ENCODE data around the gene PREB. TPM values are rescaled to one million over a fixed set of nuclear protein-coding genes. Genes with fewer than 3 reads are reported as not detected.

Gene PREB
- total RNA-seq, 1 experiment from 2014 or later, result 65.7 TPM

- no peaks in the 10 kb centered on the region for H4K20me1 ChIP-seq (ENCODE audit: insufficient read depth, low read depth, low read length)
- no peaks in the 10 kb centered on the region for H3K9me2 ChIP-seq (replicated peaks; ENCODE audit: insufficient read depth, low read length)
- no peaks in the 10 kb centered on the region for H3K79me2 ChIP-seq (ENCODE audit: low read length)
- no peaks in the 10 kb centered on the region for H3K36me3 ChIP-seq (ENCODE audit: insufficient read depth, low read length)
- H3K27me3 ChIP-seq (ENCODE audit: low read length), result no peaks in the 10 kb centered on the region
- H3K27ac ChIP-seq (ENCODE audit: low read length), result no peak overlapping the region
- no peak overlapping the region for H2AFZ ChIP-seq (ENCODE audit: low read length)
- no peaks in the 10 kb centered on the region for H3K4me1 ChIP-seq (ENCODE audit: low read length)
- H3K9me3 ChIP-seq (ENCODE audit: low read length), result no peaks in the 10 kb centered on the region
- H3K4me3 ChIP-seq (ENCODE audit: low read length), result no peak overlapping the region
- H3K4me2 ChIP-seq (ENCODE audit: low read depth, low read length, poor library complexity, severe bottlenecking), result no peak overlapping the region
- no peak for DNase-seq
- H3K9ac ChIP-seq (ENCODE audit: low read length), result no peak overlapping the region
Observed at GRCh38 chr2:27105981-27106380, 28.5 kb downstream of the PREB start.

- Histone ChIP-seq H3K9me3 (ENCODE audit: low read length) (no peaks in the 10 kb centered on the region), H3K4me3 (ENCODE audit: low read length) (no peak overlapping the region), H3K9me2 (replicated peaks; ENCODE audit: insufficient read depth, low read length) (no peaks in the 10 kb centered on the region), H3K27ac (ENCODE audit: low read length) (no peak overlapping the region), H2AFZ (ENCODE audit: low read length) (no peak overlapping the region), H3K27me3 (ENCODE audit: low read length) (no peaks in the 10 kb centered on the region), H3K4me2 (ENCODE audit: low read depth, low read length, poor library complexity, severe bottlenecking) (no peak overlapping the region), H3K36me3 (ENCODE audit: insufficient read depth, low read length) (no peaks in the 10 kb centered on the region), H3K4me1 (ENCODE audit: low read length) (no peaks in the 10 kb centered on the region), H4K20me1 (ENCODE audit: insufficient read depth, low read depth, low read length) (no peaks in the 10 kb centered on the region), H3K79me2 (ENCODE audit: low read length) (no peaks in the 10 kb centered on the region), H3K9ac (ENCODE audit: low read length) (no peak overlapping the region)
- DNase-seq, result no peak
Observed at GRCh38 chr2:27102329-27102728, 32.1 kb downstream of the PREB start.

- no peaks in the 10 kb centered on the region for H3K27me3 ChIP-seq (ENCODE audit: low read length)
- H3K9me2 ChIP-seq (replicated peaks; ENCODE audit: insufficient read depth, low read length), result no peaks in the 10 kb centered on the region
- peaks cover 8% of the 10 kb centered on the region for H3K4me1 ChIP-seq (ENCODE audit: low read length)
- H3K79me2 ChIP-seq (ENCODE audit: low read length), result no peaks in the 10 kb centered on the region
- no peak overlapping the region for H2AFZ ChIP-seq (ENCODE audit: low read length)
- H3K9me3 ChIP-seq (ENCODE audit: low read length), result no peaks in the 10 kb centered on the region
- H3K4me2 ChIP-seq (ENCODE audit: low read depth, low read length, poor library complexity, severe bottlenecking), result no peak overlapping the region
- H3K27ac ChIP-seq (ENCODE audit: low read length), result no peak overlapping the region
- H4K20me1 ChIP-seq (ENCODE audit: insufficient read depth, low read depth, low read length), result no peaks in the 10 kb centered on the region
- no peaks in the 10 kb centered on the region for H3K36me3 ChIP-seq (ENCODE audit: insufficient read depth, low read length)
- no peak overlapping the region for H3K9ac ChIP-seq (ENCODE audit: low read length)
- H3K4me3 ChIP-seq (ENCODE audit: low read length), result no peak overlapping the region
- DNase-seq, result no peak
Observed at GRCh38 chr2:27100036-27100435, 34.4 kb downstream of the PREB start.

GRCh38 chr2:27099334-27099955 is 35.0 kb downstream of the PREB start:
- Histone ChIP-seq H3K27ac (ENCODE audit: low read length) (no peak overlapping the region), H3K9me3 (ENCODE audit: low read length) (no peaks in the 10 kb centered on the region), H3K4me1 (ENCODE audit: low read length) (peaks cover 8% of the 10 kb centered on the region), H4K20me1 (ENCODE audit: insufficient read depth, low read depth, low read length) (no peaks in the 10 kb centered on the region), H3K4me3 (ENCODE audit: low read length) (no peak overlapping the region), H3K4me2 (ENCODE audit: low read depth, low read length, poor library complexity, severe bottlenecking) (no peak overlapping the region), H3K9ac (ENCODE audit: low read length) (no peak overlapping the region), H2AFZ (ENCODE audit: low read length) (no peak overlapping the region), H3K9me2 (replicated peaks; ENCODE audit: insufficient read depth, low read length) (no peaks in the 10 kb centered on the region), H3K27me3 (ENCODE audit: low read length) (no peaks in the 10 kb centered on the region), H3K79me2 (ENCODE audit: low read length) (no peaks in the 10 kb centered on the region), H3K36me3 (ENCODE audit: insufficient read depth, low read length) (no peaks in the 10 kb centered on the region)
- no peak for DNase-seq

GRCh38 chr2:27097341-27097740 is 37.1 kb downstream of the PREB start:
- Histone ChIP-seq H3K36me3 (ENCODE audit: insufficient read depth, low read length) (no peaks in the 10 kb centered on the region), H2AFZ (ENCODE audit: low read length) (no peak overlapping the region), H3K4me1 (ENCODE audit: low read length) (peaks cover 8% of the 10 kb centered on the region), H3K27ac (ENCODE audit: low read length) (no peak overlapping the region), H3K9me2 (replicated peaks; ENCODE audit: insufficient read depth, low read length) (no peaks in the 10 kb centered on the region), H3K4me2 (ENCODE audit: low read depth, low read length, poor library complexity, severe bottlenecking) (no peak overlapping the region), H4K20me1 (ENCODE audit: insufficient read depth, low read depth, low read length) (no peaks in the 10 kb centered on the region), H3K4me3 (ENCODE audit: low read length) (no peak overlapping the region), H3K27me3 (ENCODE audit: low read length) (no peaks in the 10 kb centered on the region), H3K9ac (ENCODE audit: low read length) (no peak overlapping the region), H3K79me2 (ENCODE audit: low read length) (no peaks in the 10 kb centered on the region), H3K9me3 (ENCODE audit: low read length) (no peaks in the 10 kb centered on the region)
- no peak for DNase-seq

GRCh38 chr2:27096748-27097297 is 37.6 kb downstream of the PREB start:
- no peak overlapping the region for H3K27ac ChIP-seq (ENCODE audit: low read length)
- H3K4me3 ChIP-seq (ENCODE audit: low read length), result no peak overlapping the region
- peak overlapping the region; percentile 51 for H3K9ac ChIP-seq (ENCODE audit: low read length)
- peaks cover 8% of the 10 kb centered on the region for H3K4me1 ChIP-seq (ENCODE audit: low read length)
- no peaks in the 10 kb centered on the region for H3K27me3 ChIP-seq (ENCODE audit: low read length)
- no peak overlapping the region for H3K4me2 ChIP-seq (ENCODE audit: low read depth, low read length, poor library complexity, severe bottlenecking)
- H3K9me3 ChIP-seq (ENCODE audit: low read length), result no peaks in the 10 kb centered on the region
- H2AFZ ChIP-seq (ENCODE audit: low read length), result peak overlapping the region; percentile 98
- no peaks in the 10 kb centered on the region for H3K9me2 ChIP-seq (replicated peaks; ENCODE audit: insufficient read depth, low read length)
- H4K20me1 ChIP-seq (ENCODE audit: insufficient read depth, low read depth, low read length), result no peaks in the 10 kb centered on the region
- no peak for DNase-seq
- H3K36me3 ChIP-seq (ENCODE audit: insufficient read depth, low read length), result no peaks in the 10 kb centered on the region
- no peaks in the 10 kb centered on the region for H3K79me2 ChIP-seq (ENCODE audit: low read length)

GRCh38 chr2:27095745-27096651 is 38.4 kb downstream of the PREB start:
- Histone ChIP-seq H2AFZ (ENCODE audit: low read length) (peak overlapping the region; percentile 98), H3K4me2 (ENCODE audit: low read depth, low read length, poor library complexity, severe bottlenecking) (peak overlapping the region; percentile 68), H3K79me2 (ENCODE audit: low read length) (no peaks in the 10 kb centered on the region), H3K9ac (ENCODE audit: low read length) (peak overlapping the region; percentile 51), H3K27ac (ENCODE audit: low read length) (no peak overlapping the region), H3K36me3 (ENCODE audit: insufficient read depth, low read length) (no peaks in the 10 kb centered on the region), H4K20me1 (ENCODE audit: insufficient read depth, low read depth, low read length) (no peaks in the 10 kb centered on the region), H3K9me2 (replicated peaks; ENCODE audit: insufficient read depth, low read length) (no peaks in the 10 kb centered on the region), H3K4me1 (ENCODE audit: low read length) (peaks cover 8% of the 10 kb centered on the region), H3K9me3 (ENCODE audit: low read length) (no peaks in the 10 kb centered on the region), H3K27me3 (ENCODE audit: low read length) (no peaks in the 10 kb centered on the region), H3K4me3 (ENCODE audit: low read length) (peak overlapping the region; percentile 53; the same call in 1 of the 2 replicates)
- DNase-seq, result peak; percentile 86

- Histone ChIP-seq H3K4me2 (ENCODE audit: low read depth, low read length, poor library complexity, severe bottlenecking) (no peak overlapping the region), H3K79me2 (ENCODE audit: low read length) (no peaks in the 10 kb centered on the region), H3K27me3 (ENCODE audit: low read length) (no peaks in the 10 kb centered on the region), H4K20me1 (ENCODE audit: insufficient read depth, low read depth, low read length) (no peaks in the 10 kb centered on the region), H3K9me3 (ENCODE audit: low read length) (no peaks in the 10 kb centered on the region), H3K36me3 (ENCODE audit: insufficient read depth, low read length) (no peaks in the 10 kb centered on the region), H3K4me3 (ENCODE audit: low read length) (no peak overlapping the region), H2AFZ (ENCODE audit: low read length) (no peak overlapping the region), H3K9ac (ENCODE audit: low read length) (no peak overlapping the region), H3K4me1 (ENCODE audit: low read length) (peaks cover 8% of the 10 kb centered on the region), H3K27ac (ENCODE audit: low read length) (no peak overlapping the region), H3K9me2 (replicated peaks; ENCODE audit: insufficient read depth, low read length) (no peaks in the 10 kb centered on the region)
- DNase-seq, result no peak
Observed at GRCh38 chr2:27095427-27095744, 39.0 kb downstream of the PREB start.
